NCI-H146 treated with DMSO at 0.1 percent for 48 hours (cell line): ENCODE results near the gene ARCN1.

Source experiments
- DNase-seq: peaks from one replicate; lab custom pipeline; 2025; ENCODE audit not compliant: unreplicated experiment; lab: John Stamatoyannopoulos, UW

Gene ARCN1

GRCh38 chr11:118572061-118572980 lies at the start of gene ARCN1:
Gene ARCN1 (plus strand): TSS chr11:118572409. CDS start chr11:118572548, 139 bp downstream.
- DNase-seq = peak; percentile 51

GRCh38 chr11:118522571-118523072 lies 49.6 kb upstream of the ARCN1 start:
- DNase-seq = no peak

GRCh38 chr11:118524356-118524755 lies 47.9 kb upstream of the ARCN1 start:
- DNase-seq = no peak

- no peak for DNase-seq
Measured at GRCh38 chr11:118524757-118525470, 47.3 kb upstream of the ARCN1 start.

- no peak for DNase-seq
Measured at GRCh38 chr11:118526688-118527087, 45.5 kb upstream of the ARCN1 start.

- no peak for DNase-seq
Measured at GRCh38 chr11:118527109-118527508, 45.1 kb upstream of the ARCN1 start, which contains the start of gene TTC36. Gene TTC36 (plus strand): TSS chr11:118527474. CDS start chr11:118527495, 21 bp downstream.

- DNase-seq = no peak
Measured at GRCh38 chr11:118528511-118528910, 43.7 kb upstream of the ARCN1 start.

- DNase-seq = no peak
Measured at GRCh38 chr11:118529584-118530175, 42.5 kb upstream of the ARCN1 start.

- peak; percentile 46 for DNase-seq
Measured at GRCh38 chr11:118530180-118530682, 42.0 kb upstream of the ARCN1 start.

GRCh38 chr11:118530683-118531596 lies 41.3 kb upstream of the ARCN1 start, which contains the start of gene TMEM25:
Gene TMEM25 (plus strand): TSS chr11:118531192. CDS start chr11:118531802, 610 bp downstream.
- peak; percentile 77 for DNase-seq

GRCh38 chr11:118531597-118532084 lies 40.6 kb upstream of the ARCN1 start:
- no peak for DNase-seq

GRCh38 chr11:118532091-118532490 lies 40.1 kb upstream of the ARCN1 start:
- no peak for DNase-seq

- no peak for DNase-seq
Measured at GRCh38 chr11:118532852-118533768, 39.1 kb upstream of the ARCN1 start.

GRCh38 chr11:118533769-118534729 lies 38.2 kb upstream of the ARCN1 start:
- DNase-seq = no peak

GRCh38 chr11:118535261-118535660 lies 36.9 kb upstream of the ARCN1 start:
- no peak for DNase-seq

- DNase-seq = no peak
Measured at GRCh38 chr11:118536726-118537125, 35.5 kb upstream of the ARCN1 start.

- DNase-seq = no peak
Measured at GRCh38 chr11:118537409-118537980, 34.7 kb upstream of the ARCN1 start.
